Measurements from ENCODE around the gene MEIS3.
A peak's percentile ranks its signal among the peaks of the same experiment; 100 is the strongest.

MEIS3 gene

DNA sequence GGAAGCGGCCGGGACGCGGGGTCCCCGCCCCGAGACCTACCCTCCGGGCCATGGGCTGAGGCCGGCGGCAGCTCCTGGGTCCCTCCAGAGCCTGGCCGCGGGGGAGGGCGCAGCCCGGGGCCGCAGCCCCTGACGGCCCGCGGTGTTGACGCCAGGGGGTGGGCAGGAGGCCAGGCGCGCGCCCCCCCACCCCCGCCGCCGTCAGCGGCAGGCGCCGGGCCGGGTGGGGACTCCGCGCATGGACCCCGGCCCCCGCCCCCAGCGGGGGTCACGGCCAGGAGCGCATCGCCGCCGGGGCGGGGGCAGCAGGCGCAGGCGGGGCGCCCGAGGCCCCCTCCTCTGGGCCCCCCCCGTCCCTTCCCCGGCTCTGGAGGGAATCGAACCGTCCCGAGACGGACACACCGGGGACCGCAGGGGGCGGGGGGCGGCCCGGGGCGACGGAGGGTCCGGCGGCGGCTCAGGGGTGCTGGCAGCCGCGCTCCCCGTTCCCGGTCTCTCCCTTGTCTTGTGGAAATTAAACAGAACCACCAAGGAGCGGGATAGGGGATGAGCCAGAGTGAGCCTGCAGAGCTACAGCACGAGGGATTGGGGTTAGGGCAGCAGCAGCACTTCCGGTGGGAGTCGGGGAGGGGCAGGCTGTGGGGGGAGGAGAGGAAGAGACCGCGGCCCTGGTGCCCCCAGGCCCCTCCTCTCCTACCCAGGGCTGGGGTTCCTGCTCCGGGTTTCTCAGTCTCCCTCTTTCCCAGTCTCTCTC is at the start of gene MEIS3:
Gene MEIS3 (minus strand): TSS at position 498 of the 754 bp plus-strand sequence. CDS start 446 bp downstream, at position 52.
- DNase-seq = no peak

- DNase-seq = no peak
These were observed 48.6 kb upstream of the MEIS3 start for GRCh38 chr19:47467914-47468313.

DNA sequence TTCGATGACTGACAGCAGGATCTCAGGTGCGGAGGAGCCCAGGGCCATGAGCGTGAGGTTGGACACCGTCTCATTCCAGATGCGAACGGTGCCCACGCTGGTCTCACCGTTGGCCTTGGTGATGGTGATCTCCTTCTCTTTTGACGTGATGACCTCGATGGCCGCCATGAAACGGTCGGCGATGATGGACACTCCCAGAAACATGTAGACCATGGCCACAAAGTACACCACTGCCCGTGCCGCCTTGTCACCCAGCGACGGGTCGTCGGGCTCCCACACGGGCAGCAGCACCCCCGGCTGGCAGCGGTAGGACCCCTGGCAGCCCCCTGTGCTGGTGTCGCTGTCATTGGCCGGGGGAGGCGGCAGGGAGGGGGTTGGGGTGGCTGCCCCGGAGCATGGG is 46.6 kb upstream of the MEIS3 start:
- no peak for DNase-seq

- no peak for DNase-seq
These were observed 45.5 kb upstream of the MEIS3 start for GRCh38 chr19:47464675-47465419.

- no peak for DNase-seq
These were observed 42.5 kb upstream of the MEIS3 start for GRCh38 chr19:47461876-47462275.

GRCh38 chr19:47459477-47459876 is 40.1 kb upstream of the MEIS3 start:
- no peak for DNase-seq

DNA sequence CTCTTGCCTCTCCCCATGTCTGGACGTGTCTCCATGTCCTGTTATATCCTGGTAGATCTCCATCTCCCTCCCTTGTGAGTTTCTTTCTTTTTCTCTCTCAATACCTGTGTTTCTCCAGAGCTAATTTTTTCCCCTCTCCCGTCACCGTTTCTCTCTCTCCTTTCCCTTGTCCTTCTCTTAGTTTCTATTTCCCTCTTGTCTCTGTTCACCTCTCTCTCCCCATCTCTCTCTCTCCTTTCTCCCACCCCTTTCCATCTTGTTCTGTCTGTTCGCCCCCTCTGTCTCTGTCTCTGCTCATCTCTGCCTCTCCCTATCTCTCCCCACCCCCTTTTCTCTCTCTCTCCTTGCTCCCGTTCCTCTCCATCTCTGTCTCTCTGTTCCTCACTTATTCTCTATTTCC is 39.3 kb upstream of the MEIS3 start:
- DNase-seq = no peak

DNA sequence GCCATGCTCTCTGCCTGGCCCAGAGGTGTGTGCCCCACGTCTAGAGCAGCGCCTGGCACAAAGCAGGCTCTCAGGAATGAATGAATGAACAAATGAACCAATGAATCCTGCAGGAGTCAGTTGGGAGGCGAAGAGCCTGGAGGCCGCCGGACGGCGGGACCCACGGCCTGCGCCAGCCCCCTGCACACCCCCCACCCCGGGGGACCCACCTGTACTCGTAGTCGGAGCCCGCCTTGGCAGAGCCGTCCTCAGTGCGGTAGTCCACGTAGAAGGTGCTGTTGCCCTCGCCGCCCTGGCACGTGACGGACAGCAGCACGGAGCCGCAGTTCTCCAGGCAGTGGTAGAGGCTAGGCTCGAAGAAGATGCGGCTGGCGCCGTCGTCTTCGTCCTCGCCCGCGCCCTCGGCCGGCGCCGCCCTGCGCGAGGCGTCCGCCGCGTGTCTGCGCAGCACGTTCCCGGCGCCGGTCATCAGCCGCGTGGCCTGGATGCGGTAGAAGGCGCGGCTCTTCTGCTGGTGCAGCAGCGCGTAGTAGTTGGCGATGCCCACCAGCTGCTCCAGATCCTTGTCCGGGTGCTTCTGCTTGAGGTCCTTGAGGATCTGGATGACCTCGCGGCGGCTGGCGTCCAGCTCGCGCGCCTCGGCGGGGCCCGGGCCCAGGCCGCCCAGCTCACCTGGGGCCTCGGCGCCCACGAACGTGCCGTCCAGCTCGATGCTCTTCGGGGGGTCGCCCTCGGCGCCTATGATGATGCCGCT is 37.6 kb upstream of the MEIS3 start:
- no peak for DNase-seq

GRCh38 chr19:47450478-47450877 is 31.2 kb upstream of the MEIS3 start:
- DNase-seq = no peak

DNA sequence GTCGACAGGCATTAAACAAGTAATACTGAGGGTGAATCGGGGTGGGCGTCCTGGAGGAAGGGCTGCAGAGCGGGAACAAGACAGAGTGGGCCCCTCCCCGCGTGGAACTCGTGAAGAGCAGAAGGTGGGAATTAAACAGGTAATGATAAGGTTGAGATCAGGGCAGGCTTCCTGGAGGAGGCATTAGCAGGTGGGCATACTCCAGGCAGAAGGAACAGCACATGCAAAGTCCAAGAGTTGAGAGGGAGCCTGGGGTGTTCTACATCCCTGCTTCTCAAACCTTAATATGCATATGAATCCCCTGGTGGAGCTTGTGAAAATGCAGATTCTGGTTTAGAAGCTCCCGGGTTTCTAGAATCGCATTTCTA is 29.0 kb upstream of the MEIS3 start:
- DNase-seq = no peak

- peak; percentile 84 for DNase-seq
These were observed 28.4 kb upstream of the MEIS3 start for GRCh38 chr19:47447470-47448359.

DNA sequence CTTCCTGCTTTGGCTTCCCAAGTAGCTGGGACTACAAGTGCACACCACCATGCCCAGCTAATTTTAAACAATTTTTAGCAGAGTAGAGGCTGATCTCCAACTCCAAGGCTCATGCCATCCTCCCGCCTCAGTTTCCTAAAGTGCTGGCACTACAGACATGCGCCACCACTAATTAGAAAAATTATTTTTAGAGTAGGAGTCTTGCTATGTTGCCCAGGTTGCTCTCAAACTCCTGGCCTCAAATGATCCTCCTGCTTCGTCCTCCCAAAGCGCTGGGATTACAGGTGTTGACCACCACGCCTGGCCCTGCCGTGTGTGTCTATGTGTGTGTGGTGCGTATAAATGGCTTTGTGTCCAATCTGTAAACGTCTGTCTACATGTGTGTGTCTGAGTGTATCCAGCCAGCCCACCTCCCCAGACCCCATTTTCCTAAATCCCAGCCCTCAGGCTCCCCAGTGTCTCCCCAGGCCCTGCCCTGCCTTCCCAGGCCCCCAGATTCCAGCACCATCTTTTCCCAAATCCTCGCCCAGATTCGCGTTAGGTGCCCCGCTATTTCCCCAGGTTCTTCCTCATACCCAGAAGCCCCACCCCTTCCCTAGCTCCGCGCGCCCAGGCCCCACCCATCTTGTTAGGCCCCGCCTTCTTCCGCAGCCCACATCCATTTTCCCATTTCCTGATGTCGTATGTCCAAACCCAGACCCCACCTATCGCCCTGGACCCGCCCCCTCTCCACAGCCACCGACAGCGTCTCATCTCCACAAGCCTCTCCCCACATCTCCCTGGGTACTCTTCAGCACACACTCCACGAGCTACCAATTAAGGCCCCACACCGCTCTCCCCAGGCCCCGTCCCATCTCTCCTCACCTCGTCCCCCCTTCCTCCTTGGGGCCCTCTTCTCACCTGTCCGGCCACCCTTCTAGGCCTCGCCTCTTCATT is 27.5 kb upstream of the MEIS3 start:
- peak; percentile 79 for DNase-seq

- peak; percentile 54 for DNase-seq
These were observed 26.6 kb upstream of the MEIS3 start for GRCh38 chr19:47445937-47446402.

GRCh38 chr19:47445527-47445926 is 26.2 kb upstream of the MEIS3 start:
- no peak for DNase-seq

- no peak for DNase-seq
These were observed 25.1 kb upstream of the MEIS3 start for GRCh38 chr19:47444388-47444821.

- DNase-seq = no peak
These were observed 24.0 kb upstream of the MEIS3 start for GRCh38 chr19:47443331-47443730.

- no peak for DNase-seq
These were observed 19.5 kb upstream of the MEIS3 start for GRCh38 chr19:47438793-47439220.

- DNase-seq = no peak
These were observed 18.2 kb upstream of the MEIS3 start for GRCh38 chr19:47437500-47437899.

GRCh38 chr19:47436712-47437401 is 17.5 kb upstream of the MEIS3 start:
- no peak for DNase-seq

- DNase-seq = no peak
These were observed 16.6 kb upstream of the MEIS3 start for GRCh38 chr19:47435883-47436417.

All from GF-D8 (cell line).